SK-N-MC (cell line): ENCODE data around the gene SLC22A16.

Experiments
- EZH2 ChIP-seq: fragments of 200-600 bp; sonication (generic); IDR thresholded peaks from one replicate; pipeline ENCODE4 v1.6.1; 2017; ENCODE audit warnings: antibody characterized with exemption
- FOXP2 ChIP-seq: optimal IDR thresholded peaks from 2 replicates; pipeline ENCODE3; 2011; ENCODE audit warnings: mild to moderate bottlenecking, moderate library complexity; ENCODE audit not compliant: insufficient read depth; ENCODE audit errors: extremely low read length, control extremely low read depth
- POLR2AphosphoS5 ChIP-seq: IDR thresholded peaks from 2 replicates; pipeline ENCODE4 v1.6.1; 2012; ENCODE audit warnings: mild to moderate bottlenecking, low read depth, low read length, borderline replicate concordance

- TF ChIP-seq EZH2, result no peak
- TF ChIP-seq POLR2AphosphoS5, result no peak
- no peak for TF ChIP-seq FOXP2
These were observed 66.6 kb downstream of the SLC22A16 start for GRCh38 chr6:110409794-110410193.
